HepG2 (cell line): ENCODE data around the gene TM4SF1. TPM values are rescaled to one million over a fixed set of nuclear protein-coding genes. Genes with fewer than 3 reads are reported as not detected.

Experiments
- CCDC6 ChIP-seq: sonication (generic); formaldehyde crosslinking; IDR thresholded peaks from 2 replicates; pipeline ENCODE4 v1.8.1; 2022; ENCODE audit warnings: mild to moderate bottlenecking, missing genetic modification reagents, moderate library complexity
- CREM ChIP-seq, 2 experiments: sonication (generic) in 1 of 2; formaldehyde crosslinking in 1 of 2; IDR thresholded peaks; 2 replicates each; pipeline versions ENCODE4 v1.4.0 to v1.6.1; 2016 to 2020; ENCODE audit warnings: antibody characterized with exemption in 1 of 2, mild to moderate bottlenecking in 1 of 2, missing genetic modification reagents in 1 of 2
- HOXA7 ChIP-seq: sonication (generic); formaldehyde crosslinking; IDR thresholded peaks from 2 replicates; pipeline ENCODE4 v1.8.1; 2022; ENCODE audit warnings: mild to moderate bottlenecking, missing genetic modification reagents, moderate library complexity
- KDM5B ChIP-seq: sonication (generic); formaldehyde crosslinking; IDR thresholded peaks from 2 replicates; pipeline ENCODE4 v1.4.0; 2020; ENCODE audit warnings: missing genetic modification reagents, mild to moderate bottlenecking, borderline replicate concordance
- KLF6 ChIP-seq: IDR thresholded peaks from 2 replicates; pipeline ENCODE4 v1.8.0; 2016; ENCODE audit warnings: missing biosample characterization, missing genetic modification reagents
- MAF1 ChIP-seq: sonication (generic); formaldehyde crosslinking; IDR thresholded peaks from 2 replicates; pipeline ENCODE4 v1.5.0; 2020; ENCODE audit warnings: missing genetic modification reagents, borderline replicate concordance
- RBM39 ChIP-seq: fragments of 200-400 bp; formaldehyde crosslinking; IDR thresholded peaks from one replicate; pipeline ENCODE4 v1.6.1; 2018; ENCODE audit warnings: antibody characterized with exemption, mild to moderate bottlenecking, low read depth, low read length; ENCODE audit not compliant: poor library complexity, severe bottlenecking
- RXRB ChIP-seq: IDR thresholded peaks from 2 replicates; pipeline ENCODE4 v1.6.1; 2016; ENCODE audit warnings: borderline replicate concordance, missing genetic modification reagents, missing compliant biosample characterization
- SOX5 ChIP-seq: IDR thresholded peaks from 2 replicates; pipeline ENCODE4 v1.6.1; 2016; ENCODE audit warnings: borderline replicate concordance
- THAP11 ChIP-seq: IDR thresholded peaks from 2 replicates; pipeline ENCODE4 v1.6.1; 2016; ENCODE audit warnings: missing biosample characterization, missing genetic modification reagents
- ZNF329 ChIP-seq: sonication (generic); formaldehyde crosslinking; IDR thresholded peaks from 2 replicates; pipeline ENCODE4 v1.9.0; 2021; ENCODE audit warnings: low read depth, mild to moderate bottlenecking, missing genetic modification reagents
- ZNF556 ChIP-seq: sonication (generic); formaldehyde crosslinking; IDR thresholded peaks from 2 replicates; pipeline ENCODE4 v1.4.0; 2020; ENCODE audit warnings: mild to moderate bottlenecking, missing genetic modification reagents, borderline replicate concordance
- ZNF790 ChIP-seq: sonication (generic); formaldehyde crosslinking; IDR thresholded peaks from 2 replicates; pipeline ENCODE4 v1.8.0; 2022; ENCODE audit warnings: missing genetic modification reagents, mild to moderate bottlenecking, borderline replicate concordance
- polyA plus RNA-seq, 8 experiments: library from polyadenylated mRNA; depleted of rRNA in 3 of 8; stranded (reverse) in 7 of 8; unstranded in 1 of 8; fragments of >200 nt; fragmentation: Illumina TruSeq in 4 of 8; extraction: Trizol in 4 of 8; gene quantifications; 2 replicates each; pipeline versions ENCODE4 v1.2.1 to v1.2.3, GENCODE V29; 2011 to 2016; ENCODE audit warnings: low read depth in 4 of 8, missing spikeins in 1 of 8, mixed read lengths in 1 of 8; ENCODE audit not compliant: insufficient read depth in 1 of 8
- total RNA-seq, 5 experiments: library from RNA; depleted of rRNA; stranded (reverse); fragments of >200 nt; fragmentation: Illumina TruSeq; extraction: Trizol; gene quantifications; 2 replicates each; pipeline ENCODE4 v1.2.3, GENCODE V29; 2016; ENCODE audit warnings: low read depth in 1 of 5
- TF ChIP-seq, protein P1 (sequence below): sonication (generic); formaldehyde crosslinking; IDR thresholded peaks from 2 replicates; pipeline ENCODE4 v1.9.0; 2022; ENCODE audit warnings: missing genetic modification reagents, mild to moderate bottlenecking, borderline replicate concordance
- TF ChIP-seq, protein P2 (sequence below): sonication (generic); formaldehyde crosslinking; IDR thresholded peaks from 2 replicates; pipeline ENCODE4 v1.4.0; 2020; ENCODE audit warnings: missing genetic modification reagents
- TF ChIP-seq, protein P3 (sequence below): sonication (generic); formaldehyde crosslinking; IDR thresholded peaks from 2 replicates; pipeline ENCODE4 v1.4.0; 2020; ENCODE audit warnings: mild to moderate bottlenecking, missing genetic modification reagents
- TF ChIP-seq, protein P4 (sequence below): sonication (generic); formaldehyde crosslinking; IDR thresholded peaks from 2 replicates; pipeline ENCODE4 v1.8.1; 2023; ENCODE audit warnings: mild to moderate bottlenecking, moderate library complexity, missing genetic modification reagents
- TF ChIP-seq, protein P5 (sequence below): sonication (generic); formaldehyde crosslinking; IDR thresholded peaks from 2 replicates; pipeline ENCODE4 v1.5.0; 2020; ENCODE audit warnings: mild to moderate bottlenecking, missing genetic modification reagents
- TF ChIP-seq, protein P6 (sequence below): sonication (generic); formaldehyde crosslinking; IDR thresholded peaks from 2 replicates; pipeline ENCODE4 v1.8.0; 2022; ENCODE audit warnings: low read depth, missing genetic modification reagents

Gene TM4SF1
- total and polyA plus RNA-seq, 2 of the 13 experiments (the other 11 are each of a cell fraction or from before 2014, with no cell fraction given): 431 to 1,359 TPM

DNA sequence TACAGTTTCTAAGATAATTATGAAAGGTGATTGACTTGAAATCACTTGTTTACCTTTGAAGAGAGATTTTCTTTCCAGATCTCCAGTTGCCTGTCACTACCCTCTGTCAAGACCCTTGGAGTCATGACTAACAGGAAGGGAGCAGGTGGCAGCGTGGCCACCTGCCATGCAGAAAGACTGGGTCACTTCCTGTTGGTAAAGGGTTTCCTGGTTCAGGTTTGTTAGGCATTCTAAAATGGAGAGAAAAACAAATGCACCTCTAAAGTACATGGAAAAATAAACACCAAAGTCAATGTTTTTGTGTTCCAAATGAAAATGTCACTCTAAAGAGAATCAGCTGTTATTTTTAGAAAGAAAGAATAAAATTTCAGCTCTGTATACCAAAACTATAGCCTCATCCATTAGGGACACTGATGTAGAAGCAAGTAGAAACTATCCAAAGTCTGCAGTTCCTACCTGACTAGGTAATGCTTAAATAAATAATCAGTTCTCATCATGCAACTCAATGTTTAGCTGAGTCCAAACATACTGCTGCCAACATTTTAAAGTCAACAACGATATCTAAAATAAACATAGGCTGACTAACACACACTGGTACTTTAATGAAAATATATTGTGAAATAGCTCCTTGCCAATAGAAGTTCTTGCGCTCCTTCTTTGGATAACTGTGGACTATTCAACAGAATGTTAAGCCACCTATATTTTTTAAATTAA lies 23.9 kb upstream of the TM4SF1 start (continued):
- TF ChIP-seq, protein P1, sequence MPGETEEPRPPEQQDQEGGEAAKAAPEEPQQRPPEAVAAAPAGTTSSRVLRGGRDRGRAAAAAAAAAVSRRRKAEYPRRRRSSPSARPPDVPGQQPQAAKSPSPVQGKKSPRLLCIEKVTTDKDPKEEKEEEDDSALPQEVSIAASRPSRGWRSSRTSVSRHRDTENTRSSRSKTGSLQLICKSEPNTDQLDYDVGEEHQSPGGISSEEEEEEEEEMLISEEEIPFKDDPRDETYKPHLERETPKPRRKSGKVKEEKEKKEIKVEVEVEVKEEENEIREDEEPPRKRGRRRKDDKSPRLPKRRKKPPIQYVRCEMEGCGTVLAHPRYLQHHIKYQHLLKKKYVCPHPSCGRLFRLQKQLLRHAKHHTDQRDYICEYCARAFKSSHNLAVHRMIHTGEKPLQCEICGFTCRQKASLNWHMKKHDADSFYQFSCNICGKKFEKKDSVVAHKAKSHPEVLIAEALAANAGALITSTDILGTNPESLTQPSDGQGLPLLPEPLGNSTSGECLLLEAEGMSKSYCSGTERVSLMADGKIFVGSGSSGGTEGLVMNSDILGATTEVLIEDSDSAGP (CRISPR knock-in tag): no peak
- TF ChIP-seq THAP11 (CRISPR knock-in tag): peak; percentile 76
- TF ChIP-seq, protein P2, sequence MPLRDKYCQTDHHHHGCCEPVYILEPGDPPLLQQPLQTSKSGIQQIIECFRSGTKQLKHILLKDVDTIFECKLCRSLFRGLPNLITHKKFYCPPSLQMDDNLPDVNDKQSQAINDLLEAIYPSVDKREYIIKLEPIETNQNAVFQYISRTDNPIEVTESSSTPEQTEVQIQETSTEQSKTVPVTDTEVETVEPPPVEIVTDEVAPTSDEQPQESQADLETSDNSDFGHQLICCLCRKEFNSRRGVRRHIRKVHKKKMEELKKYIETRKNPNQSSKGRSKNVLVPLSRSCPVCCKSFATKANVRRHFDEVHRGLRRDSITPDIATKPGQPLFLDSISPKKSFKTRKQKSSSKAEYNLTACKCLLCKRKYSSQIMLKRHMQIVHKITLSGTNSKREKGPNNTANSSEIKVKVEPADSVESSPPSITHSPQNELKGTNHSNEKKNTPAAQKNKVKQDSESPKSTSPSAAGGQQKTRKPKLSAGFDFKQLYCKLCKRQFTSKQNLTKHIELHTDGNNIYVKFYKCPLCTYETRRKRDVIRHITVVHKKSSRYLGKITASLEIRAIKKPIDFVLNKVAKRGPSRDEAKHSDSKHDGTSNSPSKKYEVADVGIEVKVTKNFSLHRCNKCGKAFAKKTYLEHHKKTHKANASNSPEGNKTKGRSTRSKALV (CRISPR knock-in tag): peak; percentile 31; the same call in 1 of the 2 replicates
- TF ChIP-seq, protein P3, sequence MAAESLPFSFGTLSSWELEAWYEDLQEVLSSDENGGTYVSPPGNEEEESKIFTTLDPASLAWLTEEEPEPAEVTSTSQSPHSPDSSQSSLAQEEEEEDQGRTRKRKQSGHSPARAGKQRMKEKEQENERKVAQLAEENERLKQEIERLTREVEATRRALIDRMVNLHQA (CRISPR knock-in tag): peak; percentile 27; the same call in 1 of the 2 replicates
- TF ChIP-seq, protein P4, sequence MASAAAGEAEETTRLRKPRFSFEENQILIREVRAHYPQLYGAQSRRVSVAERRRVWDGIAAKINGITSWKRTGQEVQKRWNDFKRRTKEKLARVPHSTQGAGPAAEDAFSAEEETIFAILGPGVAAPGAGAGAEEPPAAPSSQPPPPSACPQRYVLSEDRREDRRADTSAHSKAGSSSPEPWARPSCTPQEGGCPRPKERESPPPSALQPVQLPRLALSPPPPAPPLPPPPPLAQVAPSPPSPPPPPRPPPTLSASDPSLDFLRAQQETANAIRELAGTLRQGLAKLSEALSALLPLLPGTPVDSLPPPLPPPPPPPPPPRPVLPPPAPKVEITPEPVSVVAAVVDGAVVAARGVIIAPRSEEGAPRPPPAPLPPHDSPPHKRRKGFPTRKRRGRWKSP: peak; percentile 18; the same call in 1 of the 2 replicates
- TF ChIP-seq RXRB (CRISPR knock-in tag): peak; percentile 89
- TF ChIP-seq ZNF556: no peak
- TF ChIP-seq RBM39: no peak
- TF ChIP-seq CCDC6: no peak
- TF ChIP-seq, protein P5, sequence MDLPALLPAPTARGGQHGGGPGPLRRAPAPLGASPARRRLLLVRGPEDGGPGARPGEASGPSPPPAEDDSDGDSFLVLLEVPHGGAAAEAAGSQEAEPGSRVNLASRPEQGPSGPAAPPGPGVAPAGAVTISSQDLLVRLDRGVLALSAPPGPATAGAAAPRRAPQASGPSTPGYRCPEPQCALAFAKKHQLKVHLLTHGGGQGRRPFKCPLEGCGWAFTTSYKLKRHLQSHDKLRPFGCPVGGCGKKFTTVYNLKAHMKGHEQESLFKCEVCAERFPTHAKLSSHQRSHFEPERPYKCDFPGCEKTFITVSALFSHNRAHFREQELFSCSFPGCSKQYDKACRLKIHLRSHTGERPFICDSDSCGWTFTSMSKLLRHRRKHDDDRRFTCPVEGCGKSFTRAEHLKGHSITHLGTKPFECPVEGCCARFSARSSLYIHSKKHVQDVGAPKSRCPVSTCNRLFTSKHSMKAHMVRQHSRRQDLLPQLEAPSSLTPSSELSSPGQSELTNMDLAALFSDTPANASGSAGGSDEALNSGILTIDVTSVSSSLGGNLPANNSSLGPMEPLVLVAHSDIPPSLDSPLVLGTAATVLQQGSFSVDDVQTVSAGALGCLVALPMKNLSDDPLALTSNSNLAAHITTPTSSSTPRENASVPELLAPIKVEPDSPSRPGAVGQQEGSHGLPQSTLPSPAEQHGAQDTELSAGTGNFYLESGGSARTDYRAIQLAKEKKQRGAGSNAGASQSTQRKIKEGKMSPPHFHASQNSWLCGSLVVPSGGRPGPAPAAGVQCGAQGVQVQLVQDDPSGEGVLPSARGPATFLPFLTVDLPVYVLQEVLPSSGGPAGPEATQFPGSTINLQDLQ (CRISPR knock-in tag): no peak
- TF ChIP-seq SOX5 (CRISPR knock-in tag): peak; percentile 87
- TF ChIP-seq, protein P6, sequence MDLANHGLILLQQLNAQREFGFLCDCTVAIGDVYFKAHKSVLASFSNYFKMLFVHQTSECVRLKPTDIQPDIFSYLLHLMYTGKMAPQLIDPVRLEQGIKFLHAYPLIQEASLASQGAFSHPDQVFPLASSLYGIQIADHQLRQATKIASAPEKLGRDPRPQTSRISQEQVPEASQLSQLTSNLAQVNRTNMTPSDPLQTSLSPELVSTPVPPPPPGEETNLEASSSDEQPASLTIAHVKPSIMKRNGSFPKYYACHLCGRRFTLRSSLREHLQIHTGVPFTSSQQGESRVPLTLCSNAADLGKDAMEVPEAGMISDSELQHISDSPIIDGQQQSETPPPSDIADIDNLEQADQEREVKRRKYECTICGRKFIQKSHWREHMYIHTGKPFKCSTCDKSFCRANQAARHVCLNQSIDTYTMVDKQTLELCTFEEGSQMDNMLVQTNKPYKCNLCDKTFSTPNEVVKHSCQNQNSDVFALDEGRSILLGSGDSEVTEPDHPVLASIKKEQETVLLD: no peak
- TF ChIP-seq MAF1 (CRISPR knock-in tag): no peak
- no peak for TF ChIP-seq ZNF790 (CRISPR knock-in tag)
- TF ChIP-seq CREM (IDR thresholded peaks at IDR 0.05): peak; percentile 93
- no peak for TF ChIP-seq CREM (CRISPR knock-in tag; IDR thresholded peaks at IDR 0.05)
- TF ChIP-seq ZNF329 (CRISPR knock-in tag): no peak
- TF ChIP-seq KDM5B (CRISPR knock-in tag): no peak
- peak; percentile 17; the same call in 1 of the 2 replicates for TF ChIP-seq KLF6
- TF ChIP-seq HOXA7 (CRISPR knock-in tag): no peak
